ENCODE measurements around the gene PTPRN2. TPM values are rescaled to one million over a fixed set of nuclear protein-coding genes. Genes with fewer than 3 reads are reported as not detected.

Gene PTPRN2
- total and polyA plus RNA-seq, 2 donors (not counting 1 experiment from before 2014, with no cell fraction given) = 0.54 to 1.2 TPM

DNA sequence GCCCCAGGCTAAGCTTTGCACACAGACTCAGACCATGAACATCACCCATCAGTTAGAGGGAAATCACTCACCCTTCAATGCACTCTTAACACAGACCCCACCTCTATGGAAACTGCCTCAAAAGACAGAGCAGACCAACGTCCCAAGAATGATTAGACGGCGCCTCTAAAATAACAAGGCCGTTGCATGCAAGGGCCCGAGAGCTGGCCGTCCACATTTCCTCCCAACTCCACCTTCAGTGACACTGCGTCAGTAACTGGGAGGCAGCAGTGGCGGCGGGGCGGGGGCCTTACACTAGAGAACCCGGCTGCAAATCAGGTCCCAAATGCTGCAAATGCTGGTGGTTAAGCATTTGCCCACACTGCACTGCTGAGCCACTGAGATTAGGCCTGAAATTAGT is 115.0 kb downstream of the PTPRN2 start:
- TF ChIP-seq, protein P1, sequence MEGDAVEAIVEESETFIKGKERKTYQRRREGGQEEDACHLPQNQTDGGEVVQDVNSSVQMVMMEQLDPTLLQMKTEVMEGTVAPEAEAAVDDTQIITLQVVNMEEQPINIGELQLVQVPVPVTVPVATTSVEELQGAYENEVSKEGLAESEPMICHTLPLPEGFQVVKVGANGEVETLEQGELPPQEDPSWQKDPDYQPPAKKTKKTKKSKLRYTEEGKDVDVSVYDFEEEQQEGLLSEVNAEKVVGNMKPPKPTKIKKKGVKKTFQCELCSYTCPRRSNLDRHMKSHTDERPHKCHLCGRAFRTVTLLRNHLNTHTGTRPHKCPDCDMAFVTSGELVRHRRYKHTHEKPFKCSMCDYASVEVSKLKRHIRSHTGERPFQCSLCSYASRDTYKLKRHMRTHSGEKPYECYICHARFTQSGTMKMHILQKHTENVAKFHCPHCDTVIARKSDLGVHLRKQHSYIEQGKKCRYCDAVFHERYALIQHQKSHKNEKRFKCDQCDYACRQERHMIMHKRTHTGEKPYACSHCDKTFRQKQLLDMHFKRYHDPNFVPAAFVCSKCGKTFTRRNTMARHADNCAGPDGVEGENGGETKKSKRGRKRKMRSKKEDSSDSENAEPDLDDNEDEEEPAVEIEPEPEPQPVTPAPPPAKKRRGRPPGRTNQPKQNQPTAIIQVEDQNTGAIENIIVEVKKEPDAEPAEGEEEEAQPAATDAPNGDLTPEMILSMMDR (conservative IDR thresholded peaks at IDR 0.05 in 1 of 2, IDR thresholded peaks at IDR 0.05 in 1 of 2; ENCODE audit: low read depth in 1 of 2, low read length in 2 of 2) = no peak
- TF ChIP-seq EZH2 (IDR thresholded peaks at IDR 0.05; ENCODE audit: low read length, missing control alignments) = no peak
- Histone ChIP-seq H3K79me2 (ENCODE audit: control insufficient read depth, insufficient read depth, low read length) (no peaks in the 10 kb centered on the region), H3K27me3 (ENCODE audit: control insufficient read depth, insufficient read depth, low read length) (no peaks in the 10 kb centered on the region), H3K36me3 (ENCODE audit: control insufficient read depth, insufficient read depth, low read length) (no peaks in the 10 kb centered on the region), H3K9ac (ENCODE audit: insufficient read depth, low read length) (no peak overlapping the region), H3K4me3 (replicated peaks in 1 of 4; ENCODE audit: control extremely low read depth in 1 of 4, insufficient read depth in 1 of 4, low read depth in 3 of 4, low read length in 4 of 4) (no peak overlapping the region), H3K4me1 (ENCODE audit: control insufficient read depth, extremely low read depth, insufficient read depth, low read length) (no peaks in the 10 kb centered on the region), H3K4me2 (ENCODE audit: extremely low read depth, insufficient read depth, low read length) (no peak overlapping the region), H2AFZ (ENCODE audit: low read length) (no peak overlapping the region), H3K9me3 (ENCODE audit: control insufficient read depth, insufficient read depth, low read depth, low read length) (no peaks in the 10 kb centered on the region), H4K20me1 (ENCODE audit: control insufficient read depth, extremely low read depth, insufficient read depth, low read length) (no peaks in the 10 kb centered on the region), H3K27ac (ENCODE audit: insufficient read depth, low read length) (no peak overlapping the region)
- no peak for DNase-seq (ENCODE audit: low read depth in 2 of 2)

DNA sequence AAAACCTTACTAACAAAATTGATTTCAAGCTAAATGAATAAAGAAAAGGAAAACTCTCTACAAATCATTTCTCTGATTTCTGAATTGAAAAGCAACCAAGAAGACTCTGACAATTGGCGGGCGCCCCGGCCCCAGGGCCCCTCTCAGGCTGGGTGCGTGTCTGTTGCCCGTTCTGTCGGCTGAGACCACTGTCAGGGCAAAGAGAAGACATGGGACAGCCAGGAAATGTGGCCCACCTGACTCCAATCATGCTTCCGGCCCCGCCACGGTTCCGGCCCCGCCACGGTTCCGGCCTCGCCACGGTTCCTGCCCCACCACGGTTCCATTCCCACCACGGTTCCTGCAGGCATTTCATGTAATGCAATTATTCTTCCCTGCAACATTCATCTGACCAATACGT is 115.9 kb downstream of the PTPRN2 start:
- H3K79me2 ChIP-seq (ENCODE audit: control insufficient read depth, insufficient read depth, low read length) = no peaks in the 10 kb centered on the region
- no peaks in the 10 kb centered on the region for H3K36me3 ChIP-seq (ENCODE audit: control insufficient read depth, insufficient read depth, low read length)
- H3K27ac ChIP-seq (ENCODE audit: insufficient read depth, low read length) = no peak overlapping the region
- no peaks in the 10 kb centered on the region for H3K4me1 ChIP-seq (ENCODE audit: control insufficient read depth, extremely low read depth, insufficient read depth, low read length)
- H3K4me3 ChIP-seq (replicated peaks in 1 of 4; ENCODE audit: control extremely low read depth in 1 of 4, insufficient read depth in 1 of 4, low read depth in 3 of 4, low read length in 4 of 4) = no peak overlapping the region
- no peak for TF ChIP-seq EZH2 (IDR thresholded peaks at IDR 0.05; ENCODE audit: low read length, missing control alignments)
- TF ChIP-seq, protein P1 (conservative IDR thresholded peaks at IDR 0.05 in 1 of 2, IDR thresholded peaks at IDR 0.05 in 1 of 2; ENCODE audit: low read depth in 1 of 2, low read length in 2 of 2) = no peak
- H3K4me2 ChIP-seq (ENCODE audit: extremely low read depth, insufficient read depth, low read length) = no peak overlapping the region
- no peaks in the 10 kb centered on the region for H3K9me3 ChIP-seq (ENCODE audit: control insufficient read depth, insufficient read depth, low read depth, low read length)
- DNase-seq (ENCODE audit: low read depth in 2 of 2) = no peak
- H4K20me1 ChIP-seq (ENCODE audit: control insufficient read depth, extremely low read depth, insufficient read depth, low read length) = no peaks in the 10 kb centered on the region
- no peak overlapping the region for H2AFZ ChIP-seq (ENCODE audit: low read length)
- no peak overlapping the region for H3K9ac ChIP-seq (ENCODE audit: insufficient read depth, low read length)
- no peaks in the 10 kb centered on the region for H3K27me3 ChIP-seq (ENCODE audit: control insufficient read depth, insufficient read depth, low read length)

DNA sequence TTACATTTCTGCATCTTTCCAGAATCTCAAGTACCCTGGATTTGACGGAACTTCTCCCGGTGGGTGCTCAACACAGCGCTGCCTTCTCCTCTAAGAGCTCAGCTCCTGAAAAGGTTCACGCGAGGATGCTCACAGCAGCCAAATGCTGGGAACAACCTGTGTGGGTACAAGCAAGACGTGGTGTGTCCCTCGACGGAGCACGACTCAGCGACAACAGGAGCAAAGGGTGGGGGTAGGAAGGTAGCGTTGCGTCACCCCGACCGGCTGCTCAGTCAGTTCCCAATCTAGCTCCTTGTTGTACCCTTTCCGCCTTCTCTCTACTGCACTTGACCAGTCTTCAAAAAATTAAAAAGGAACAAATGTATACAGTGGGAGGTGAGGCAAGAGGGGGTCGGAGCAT is 117.3 kb downstream of the PTPRN2 start:
- Histone ChIP-seq H3K36me3 (ENCODE audit: control insufficient read depth, insufficient read depth, low read length) (no peaks in the 10 kb centered on the region), H3K4me3 (replicated peaks in 1 of 4; ENCODE audit: control extremely low read depth in 1 of 4, insufficient read depth in 1 of 4, low read depth in 3 of 4, low read length in 4 of 4) (no peak overlapping the region), H3K27ac (ENCODE audit: insufficient read depth, low read length) (no peak overlapping the region), H3K9me3 (ENCODE audit: control insufficient read depth, insufficient read depth, low read depth, low read length) (no peaks in the 10 kb centered on the region), H4K20me1 (ENCODE audit: control insufficient read depth, extremely low read depth, insufficient read depth, low read length) (no peaks in the 10 kb centered on the region), H2AFZ (ENCODE audit: low read length) (no peak overlapping the region), H3K4me1 (ENCODE audit: control insufficient read depth, extremely low read depth, insufficient read depth, low read length) (no peaks in the 10 kb centered on the region), H3K27me3 (ENCODE audit: control insufficient read depth, insufficient read depth, low read length) (no peaks in the 10 kb centered on the region), H3K79me2 (ENCODE audit: control insufficient read depth, insufficient read depth, low read length) (no peaks in the 10 kb centered on the region), H3K9ac (ENCODE audit: insufficient read depth, low read length) (no peak overlapping the region), H3K4me2 (ENCODE audit: extremely low read depth, insufficient read depth, low read length) (no peak overlapping the region)
- TF ChIP-seq, protein P1 (conservative IDR thresholded peaks at IDR 0.05 in 1 of 2, IDR thresholded peaks at IDR 0.05 in 1 of 2; ENCODE audit: low read depth in 1 of 2, low read length in 2 of 2) = no peak
- no peak for TF ChIP-seq EZH2 (IDR thresholded peaks at IDR 0.05; ENCODE audit: low read length, missing control alignments)
- DNase-seq (ENCODE audit: low read depth in 2 of 2) = no peak

Measured in fibroblast of lung (primary cell).